Gastroesophageal sphincter (tissue), 4 donors: ENCODE results near the gene PTPRE. TPM values are rescaled to one million over a fixed set of nuclear protein-coding genes. Genes with fewer than 3 reads are reported as not detected.

ENCODE experiments used
- ATAC-seq: fragments of 150-250 bp; one replicate; pipeline ENCODE4 v1.9.1; 2016; ENCODE audit warnings: mild to moderate bottlenecking, moderate library complexity
- H3K27ac ChIP-seq, 4 donors: fragments of 200-600 bp; sonication (generic) in 3 of 4; 1 replicate in 3 of 4; 2 replicates in 1 of 4; pipeline ENCODE4 v1.5.1; 2016 to 2019
- H3K27me3 ChIP-seq: fragments of 200-600 bp; sonication (generic); one replicate; pipeline ENCODE4 v1.5.1; 2019
- H3K36me3 ChIP-seq, 2 donors: fragments of 200-600 bp; sonication (generic); one replicate each; pipeline ENCODE4 v1.5.1; 2019; ENCODE audit warnings: control low read depth in 1 of 2
- H3K4me1 ChIP-seq, 3 donors: fragments of 200-600 bp; sonication (generic); 1 replicate in 2 of 3; 2 replicates in 1 of 3; pipeline ENCODE4 v1.5.1; 2016 to 2019; ENCODE audit warnings: control low read depth in 2 of 3
- H3K4me3 ChIP-seq, 2 donors: fragments of 200-600 bp; sonication (generic); one replicate each; pipeline ENCODE4 v1.5.1; 2019; ENCODE audit warnings: mild to moderate bottlenecking in 1 of 2, moderate library complexity in 1 of 2
- H3K9me3 ChIP-seq, 3 donors: fragments of 200-600 bp; sonication (generic); one replicate each; pipeline ENCODE4 v1.5.1; 2017 to 2019; ENCODE audit warnings: control low read depth in 2 of 3
- EP300 ChIP-seq: sonication (generic); formaldehyde crosslinking; IDR thresholded peaks from one replicate; pipeline ENCODE4 v1.6.1; 2017; ENCODE audit warnings: antibody characterized with exemption, mild to moderate bottlenecking
- POLR2A ChIP-seq, 2 donors: fragments of 450-650 bp; IDR thresholded peaks; one replicate each; pipeline ENCODE4 v1.6.1; 2017; ENCODE audit warnings: antibody characterized with exemption in 2 of 2, mild to moderate bottlenecking in 2 of 2, moderate library complexity in 1 of 2
- POLR2AphosphoS5 ChIP-seq: sonication (generic); formaldehyde crosslinking; IDR thresholded peaks from one replicate; pipeline ENCODE4 v1.6.1; 2017; ENCODE audit warnings: antibody characterized with exemption
- whole genome bisulfite sequencing, 2 donors: methylation state at CpG; one replicate each; pipeline ENCODE4 v1.1.5; 2018; ENCODE audit warnings: low coverage in 1 of 2; 5-methylcytosine and 5-hydroxymethylcytosine counted together
- total RNA-seq, 4 donors: library from RNA; depleted of rRNA; stranded (reverse); fragments of >200 nt; gene quantifications; one replicate each; pipeline ENCODE4 v1.1.0, GENCODE V29; 2016
- TF ChIP-seq, protein P1 (sequence below), 4 experiments: fragments of 200-600 bp in 2 of 4; fragments of 450-650 bp in 2 of 4; sonication (generic) in 1 of 4; IDR thresholded peaks; one replicate each; pipeline ENCODE4 v1.5.1; 2017 to 2019; ENCODE audit warnings: antibody characterized with exemption in 4 of 4, mild to moderate bottlenecking in 2 of 4, moderate library complexity in 2 of 4

Gene PTPRE
- total RNA-seq, 4 donors from 2014 or later: 6.4 to 16.4 (median 8.5) TPM

DNA sequence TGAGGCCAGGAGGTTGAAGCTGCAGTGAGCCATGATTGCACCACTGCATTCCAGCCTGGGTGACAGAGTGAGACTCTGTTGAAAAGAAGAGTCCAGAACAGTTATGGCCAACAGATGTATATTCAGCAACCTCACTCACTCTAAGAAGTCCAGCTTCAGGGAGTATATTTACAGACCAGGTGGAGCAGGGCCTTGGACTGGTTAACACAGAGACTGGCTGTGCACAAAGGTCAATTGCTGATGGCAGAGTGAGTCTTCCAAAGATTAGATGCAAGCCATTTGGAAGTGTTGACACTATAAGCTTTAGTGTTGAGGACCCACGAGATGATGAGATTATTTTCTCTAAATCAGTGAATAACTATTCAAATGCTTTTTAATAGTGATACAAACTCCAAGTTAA lies 39.1 kb upstream of the PTPRE start:
- TF ChIP-seq POLR2A (IDR thresholded peaks at IDR 0.05): no peak
- no peak for TF ChIP-seq EP300
- TF ChIP-seq, protein P1, sequence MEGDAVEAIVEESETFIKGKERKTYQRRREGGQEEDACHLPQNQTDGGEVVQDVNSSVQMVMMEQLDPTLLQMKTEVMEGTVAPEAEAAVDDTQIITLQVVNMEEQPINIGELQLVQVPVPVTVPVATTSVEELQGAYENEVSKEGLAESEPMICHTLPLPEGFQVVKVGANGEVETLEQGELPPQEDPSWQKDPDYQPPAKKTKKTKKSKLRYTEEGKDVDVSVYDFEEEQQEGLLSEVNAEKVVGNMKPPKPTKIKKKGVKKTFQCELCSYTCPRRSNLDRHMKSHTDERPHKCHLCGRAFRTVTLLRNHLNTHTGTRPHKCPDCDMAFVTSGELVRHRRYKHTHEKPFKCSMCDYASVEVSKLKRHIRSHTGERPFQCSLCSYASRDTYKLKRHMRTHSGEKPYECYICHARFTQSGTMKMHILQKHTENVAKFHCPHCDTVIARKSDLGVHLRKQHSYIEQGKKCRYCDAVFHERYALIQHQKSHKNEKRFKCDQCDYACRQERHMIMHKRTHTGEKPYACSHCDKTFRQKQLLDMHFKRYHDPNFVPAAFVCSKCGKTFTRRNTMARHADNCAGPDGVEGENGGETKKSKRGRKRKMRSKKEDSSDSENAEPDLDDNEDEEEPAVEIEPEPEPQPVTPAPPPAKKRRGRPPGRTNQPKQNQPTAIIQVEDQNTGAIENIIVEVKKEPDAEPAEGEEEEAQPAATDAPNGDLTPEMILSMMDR (IDR thresholded peaks at IDR 0.05): no peak
- no peak for TF ChIP-seq POLR2AphosphoS5
- H3K4me1 ChIP-seq: no peaks in the 10 kb centered on the region

DNA sequence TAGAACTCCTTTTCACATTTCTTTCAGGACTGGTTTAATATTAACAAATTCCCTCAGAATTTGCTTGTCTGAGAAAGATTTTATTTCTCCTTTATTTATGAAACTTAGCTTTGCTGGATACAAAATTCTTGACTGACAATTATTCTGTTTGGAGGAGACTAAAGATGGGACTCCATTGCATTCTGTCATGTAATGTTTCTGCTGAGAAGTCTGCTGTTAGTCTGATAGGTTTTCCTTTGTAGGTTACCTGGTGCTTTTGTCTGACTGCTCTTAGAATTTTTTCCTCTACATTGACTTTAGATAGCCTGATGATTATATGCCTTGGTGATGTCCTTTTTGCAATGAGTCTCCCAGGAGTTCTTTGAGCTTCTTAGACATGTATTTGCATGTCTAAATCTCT lies 37.6 kb upstream of the PTPRE start:
- TF ChIP-seq EP300: no peak
- no peak overlapping the region for H3K27ac ChIP-seq
- peaks cover 29% of the 10 kb centered on the region for H3K27me3 ChIP-seq
- no peak for ATAC-seq
- no peak overlapping the region for H3K4me3 ChIP-seq
- peaks cover 0 to 21% (median 0%) of the 10 kb centered on the region in 3 donors for H3K9me3 ChIP-seq
- no peaks in the 10 kb centered on the region for H3K4me1 ChIP-seq
- no peaks in the 10 kb centered on the region for H3K36me3 ChIP-seq

More for the DNA sequence above, 39.1 kb upstream of the PTPRE start:
- ATAC-seq: no peak
- Histone ChIP-seq H3K27ac (no peak overlapping the region), H3K36me3 (no peaks in the 10 kb centered on the region), H3K4me3 (no peak overlapping the region), H3K27me3 (peaks cover 29% of the 10 kb centered on the region), H3K9me3 (peaks cover 0 to 32% (median 0%) of the 10 kb centered on the region in 3 donors)
- 73 to 86% methylated on average over 1 of the region's 1 CpG for WGBS, 2 donors

GRCh38 chr10:127871631-127872010 lies 35.3 kb upstream of the PTPRE start:
- Histone ChIP-seq H3K27me3 (peaks cover 33% of the 10 kb centered on the region), H3K27ac (no peak overlapping the region), H3K36me3 (no peaks in the 10 kb centered on the region), H3K4me3 (no peak overlapping the region), H3K4me1 (no peaks in the 10 kb centered on the region), H3K9me3 (peaks cover 0 to 21% (median 0%) of the 10 kb centered on the region in 3 donors)
- ATAC-seq: no peak
- TF ChIP-seq EP300 (no peak), POLR2A (IDR thresholded peaks at IDR 0.05) (no peak), POLR2AphosphoS5 (no peak)
- TF ChIP-seq, protein P1 (IDR thresholded peaks at IDR 0.05): no peak
- WGBS, 2 donors: no CpG with 5 or more reads among the region's 7 CpGs

DNA sequence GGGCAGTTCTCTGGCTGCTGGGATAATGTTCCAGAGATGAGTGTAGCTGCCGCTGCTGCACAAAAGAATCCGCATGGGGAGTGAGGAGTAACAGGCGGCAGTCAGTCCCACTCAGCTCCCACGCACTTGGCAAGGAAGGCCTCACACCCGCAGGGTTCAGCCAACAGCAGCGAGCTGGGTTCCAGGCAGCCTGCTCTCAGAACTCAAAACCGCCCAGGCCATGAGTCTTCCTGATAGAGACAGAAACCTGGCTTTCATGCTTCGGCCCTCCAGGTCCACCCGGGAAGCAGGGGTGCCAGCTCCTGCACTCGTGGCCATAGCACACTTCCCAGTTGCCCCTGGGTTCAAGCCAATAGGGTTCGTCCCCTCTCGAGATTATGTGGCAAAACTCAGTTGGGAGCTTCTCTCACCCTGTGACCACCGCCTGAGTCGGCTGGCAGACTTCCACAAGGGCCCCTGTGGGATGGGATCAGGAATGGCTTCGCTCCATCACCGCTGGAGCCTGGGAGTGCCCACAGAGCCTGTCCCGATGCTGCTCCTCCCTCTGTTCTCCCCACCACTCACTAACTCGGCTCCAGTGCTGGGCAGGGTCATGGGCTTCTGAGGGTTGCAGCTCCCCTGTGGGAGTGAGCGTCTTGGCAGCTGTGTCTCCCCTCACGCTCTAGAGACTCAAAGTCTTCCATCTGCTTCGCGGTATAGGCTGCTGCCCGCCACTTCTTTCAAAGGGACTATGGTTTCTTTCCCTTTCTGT lies 34.7 kb upstream of the PTPRE start:
- no peak for ATAC-seq
- Histone ChIP-seq H3K4me1 (no peaks in the 10 kb centered on the region), H3K9me3 (peaks cover 0 to 21% (median 0%) of the 10 kb centered on the region in 3 donors), H3K36me3 (no peaks in the 10 kb centered on the region), H3K27ac (no peak overlapping the region), H3K4me3 (no peak overlapping the region), H3K27me3 (peaks cover 31% of the 10 kb centered on the region)
- WGBS, 2 donors: 47 to 53% methylated on average over 3 to 9 of the region's 23 CpGs
- TF ChIP-seq POLR2A (IDR thresholded peaks at IDR 0.05) (no peak), EP300 (no peak), POLR2AphosphoS5 (no peak)
- TF ChIP-seq, protein P1 (IDR thresholded peaks at IDR 0.05): no peak

DNA sequence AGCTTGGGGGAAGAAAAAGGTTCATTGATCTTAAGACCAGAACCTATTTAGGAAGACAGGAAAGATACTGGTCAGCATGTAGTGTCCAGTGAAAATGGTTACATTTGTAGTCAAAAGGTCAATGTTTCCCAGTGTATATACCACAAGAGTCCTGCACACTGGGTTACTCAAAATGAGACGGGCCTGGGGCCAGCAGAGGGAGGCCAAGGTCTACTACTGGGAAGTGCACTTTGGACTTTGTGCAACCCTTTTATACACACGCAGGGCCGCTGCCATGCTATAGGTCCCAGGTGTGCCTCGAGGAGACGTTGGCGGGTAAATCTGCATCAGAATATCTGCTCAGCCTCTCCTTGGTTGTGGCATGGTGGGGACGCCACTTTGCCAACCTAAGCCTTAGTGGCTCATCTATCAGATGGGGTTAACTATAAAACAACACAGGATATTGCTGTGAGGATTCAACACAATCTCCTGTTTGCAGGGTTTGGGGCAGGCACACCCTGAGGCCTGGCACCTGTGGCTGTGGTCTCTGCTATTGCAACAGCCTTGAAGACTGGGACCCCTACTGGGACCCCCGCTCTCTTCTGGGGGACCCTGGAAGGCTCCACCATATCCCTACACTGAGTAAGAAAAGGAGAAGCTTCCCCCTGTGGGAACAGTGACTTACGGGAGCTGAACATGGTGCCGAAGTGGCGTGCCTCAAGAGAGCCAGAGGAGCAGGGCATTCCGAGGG lies 33.9 kb upstream of the PTPRE start:
- H3K27ac ChIP-seq: no peak overlapping the region
- 67 to 90% methylated on average over 2 to 5 of the region's 12 CpGs for WGBS, 2 donors
- ATAC-seq: no peak
- TF ChIP-seq POLR2A (IDR thresholded peaks at IDR 0.05): no peak
- no peak for TF ChIP-seq POLR2AphosphoS5
- TF ChIP-seq, protein P1 (IDR thresholded peaks at IDR 0.05): no peak
- H3K4me3 ChIP-seq: no peak overlapping the region
- no peaks in the 10 kb centered on the region for H3K4me1 ChIP-seq
- peaks cover 31% of the 10 kb centered on the region for H3K27me3 ChIP-seq
- no peaks in the 10 kb centered on the region for H3K36me3 ChIP-seq
- H3K9me3 ChIP-seq: peaks cover 0 to 21% (median 0%) of the 10 kb centered on the region in 3 donors
